GM10248 (cell line): Measurements from ENCODE around the gene PLEKHA8.

Source experiments
- CTCF ChIA-PET: fragments of 300-600 bp; sonication (Branson Sonifier 250); formaldehyde crosslinking; extraction: SDS; loops from one replicate; lab custom pipeline; 2021; ENCODE audit warnings: antibody characterized with exemption; lab: Yijun Ruan, JAX
- POLR2A ChIA-PET: fragments of 350-650 bp; sonication (Branson Sonifier 250); formaldehyde crosslinking; extraction: SDS; loops from one replicate; lab custom pipeline; 2020; ENCODE audit warnings: antibody characterized with exemption; lab: Yijun Ruan, JAX
- DNase-seq: peaks from one replicate; pipeline ENCODE4 v3.0.0; 2012; ENCODE audit errors: extremely low spot score
- TF ChIP-seq, protein P1 (sequence below): IDR thresholded peaks from 2 replicates; pipeline ENCODE4 v1.5.1; 2012; ENCODE audit warnings: mild to moderate bottlenecking, low read depth; ENCODE audit errors: extremely low read depth, missing control alignments, control extremely low read depth

PLEKHA8 gene

GRCh38 chr7:30175636-30176147 lies 147.5 kb downstream of the PLEKHA8 start:
- ChIA-PET POLR2A (no interaction called here), CTCF (interaction anchor here (1.0 to 2.3 kb wide), 6 partner anchors 9 to 388 kb away, joined by 3 to 8 read pairs (median 4); no protein-coding TSS in a partner anchor)
- TF ChIP-seq, protein P1, sequence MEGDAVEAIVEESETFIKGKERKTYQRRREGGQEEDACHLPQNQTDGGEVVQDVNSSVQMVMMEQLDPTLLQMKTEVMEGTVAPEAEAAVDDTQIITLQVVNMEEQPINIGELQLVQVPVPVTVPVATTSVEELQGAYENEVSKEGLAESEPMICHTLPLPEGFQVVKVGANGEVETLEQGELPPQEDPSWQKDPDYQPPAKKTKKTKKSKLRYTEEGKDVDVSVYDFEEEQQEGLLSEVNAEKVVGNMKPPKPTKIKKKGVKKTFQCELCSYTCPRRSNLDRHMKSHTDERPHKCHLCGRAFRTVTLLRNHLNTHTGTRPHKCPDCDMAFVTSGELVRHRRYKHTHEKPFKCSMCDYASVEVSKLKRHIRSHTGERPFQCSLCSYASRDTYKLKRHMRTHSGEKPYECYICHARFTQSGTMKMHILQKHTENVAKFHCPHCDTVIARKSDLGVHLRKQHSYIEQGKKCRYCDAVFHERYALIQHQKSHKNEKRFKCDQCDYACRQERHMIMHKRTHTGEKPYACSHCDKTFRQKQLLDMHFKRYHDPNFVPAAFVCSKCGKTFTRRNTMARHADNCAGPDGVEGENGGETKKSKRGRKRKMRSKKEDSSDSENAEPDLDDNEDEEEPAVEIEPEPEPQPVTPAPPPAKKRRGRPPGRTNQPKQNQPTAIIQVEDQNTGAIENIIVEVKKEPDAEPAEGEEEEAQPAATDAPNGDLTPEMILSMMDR: no peak
- no peak for DNase-seq

- TF ChIP-seq, protein P1: no peak
- POLR2A ChIA-PET: no interaction called here
- CTCF ChIA-PET: interaction anchor here (1.0 to 2.3 kb wide), 4 partner anchors 10 to 387 kb away, joined by 3 to 8 read pairs (median 6); no protein-coding TSS in a partner anchor
- no peak for DNase-seq
Measured at GRCh38 chr7:30176463-30177109, 148.4 kb downstream of the PLEKHA8 start.

GRCh38 chr7:30177186-30177585 lies 149.0 kb downstream of the PLEKHA8 start:
- ChIA-PET CTCF (interaction anchor here (2.3 kb wide), 1 partner anchor 98 kb away, joined by 7 read pairs; no protein-coding TSS in a partner anchor), POLR2A (no interaction called here)
- TF ChIP-seq, protein P1: no peak
- no peak for DNase-seq

DNA sequence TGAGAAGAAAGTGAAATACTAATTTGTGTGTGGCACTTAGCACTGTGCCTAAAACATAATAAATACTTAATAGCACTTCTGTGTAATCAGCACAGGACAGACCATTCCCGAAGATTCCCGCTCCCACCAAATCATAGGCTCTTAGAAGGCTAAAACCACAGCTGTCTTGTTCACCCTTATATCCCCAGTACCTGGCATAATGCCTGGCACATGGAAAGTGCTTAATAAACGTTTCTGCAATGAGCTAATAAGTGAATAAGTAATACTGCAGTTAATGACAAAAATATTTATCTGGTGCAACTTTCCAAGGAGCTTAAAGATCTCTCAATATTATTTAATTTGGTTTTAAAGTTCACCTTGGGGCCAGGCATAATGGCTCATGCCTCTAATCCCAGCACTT lies 149.8 kb downstream of the PLEKHA8 start:
- ChIA-PET POLR2A (no interaction called here), CTCF (interaction anchor here (1.0 to 3.4 kb wide), 10 partner anchors 8 to 562 kb away, joined by 3 to 9 read pairs (median 4); no protein-coding TSS in a partner anchor)
- TF ChIP-seq, protein P1: no peak
- DNase-seq: no peak

DNA sequence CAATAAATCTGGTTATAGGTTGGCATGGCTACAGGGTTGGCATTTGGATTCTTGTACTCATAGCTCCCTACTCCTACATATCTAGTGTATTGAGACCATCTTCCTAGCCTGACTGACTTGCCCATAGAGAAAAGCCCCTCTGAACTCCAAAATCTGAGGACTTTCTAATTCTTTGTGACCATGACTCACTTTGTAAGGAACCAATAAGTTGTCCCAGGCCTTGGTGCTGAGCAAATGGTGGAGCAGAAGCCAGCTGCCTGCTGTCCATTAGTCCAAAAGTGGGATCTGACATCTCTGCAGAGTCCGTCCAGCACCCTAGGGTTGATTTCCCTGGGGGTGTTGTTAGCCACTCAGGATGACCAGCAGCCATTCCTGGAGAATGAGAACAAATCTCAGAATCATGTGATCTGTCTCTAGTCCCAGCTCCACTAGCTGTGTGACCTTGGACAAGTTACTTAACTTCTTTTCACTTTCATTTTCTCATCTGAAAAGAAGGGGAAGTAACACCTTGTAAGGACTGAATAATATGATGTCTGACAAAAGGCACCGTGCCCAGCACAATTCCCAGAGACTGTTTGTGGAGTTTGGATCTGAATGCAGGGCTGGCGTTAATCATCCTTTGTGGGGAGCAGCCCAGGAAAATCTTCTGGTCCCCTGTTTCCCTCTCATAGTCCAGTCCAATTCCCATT lies 150.7 kb downstream of the PLEKHA8 start:
- TF ChIP-seq, protein P1: no peak
- ChIA-PET POLR2A (no interaction called here), CTCF (interaction anchor here (1.0 to 3.4 kb wide), 10 partner anchors 9 to 387 kb away, joined by 3 to 9 read pairs (median 4); no protein-coding TSS in a partner anchor)
- DNase-seq: peak; percentile 45
